Raji (cell line): ENCODE data around the gene MT1M.

Source experiments
- POLR2A ChIP-seq: IDR thresholded peaks from 2 replicates; pipeline ENCODE4 v1.6.1; 2011; ENCODE audit warnings: low read depth, low read length, control low read depth; ENCODE audit not compliant: insufficient read depth

Gene MT1M

DNA sequence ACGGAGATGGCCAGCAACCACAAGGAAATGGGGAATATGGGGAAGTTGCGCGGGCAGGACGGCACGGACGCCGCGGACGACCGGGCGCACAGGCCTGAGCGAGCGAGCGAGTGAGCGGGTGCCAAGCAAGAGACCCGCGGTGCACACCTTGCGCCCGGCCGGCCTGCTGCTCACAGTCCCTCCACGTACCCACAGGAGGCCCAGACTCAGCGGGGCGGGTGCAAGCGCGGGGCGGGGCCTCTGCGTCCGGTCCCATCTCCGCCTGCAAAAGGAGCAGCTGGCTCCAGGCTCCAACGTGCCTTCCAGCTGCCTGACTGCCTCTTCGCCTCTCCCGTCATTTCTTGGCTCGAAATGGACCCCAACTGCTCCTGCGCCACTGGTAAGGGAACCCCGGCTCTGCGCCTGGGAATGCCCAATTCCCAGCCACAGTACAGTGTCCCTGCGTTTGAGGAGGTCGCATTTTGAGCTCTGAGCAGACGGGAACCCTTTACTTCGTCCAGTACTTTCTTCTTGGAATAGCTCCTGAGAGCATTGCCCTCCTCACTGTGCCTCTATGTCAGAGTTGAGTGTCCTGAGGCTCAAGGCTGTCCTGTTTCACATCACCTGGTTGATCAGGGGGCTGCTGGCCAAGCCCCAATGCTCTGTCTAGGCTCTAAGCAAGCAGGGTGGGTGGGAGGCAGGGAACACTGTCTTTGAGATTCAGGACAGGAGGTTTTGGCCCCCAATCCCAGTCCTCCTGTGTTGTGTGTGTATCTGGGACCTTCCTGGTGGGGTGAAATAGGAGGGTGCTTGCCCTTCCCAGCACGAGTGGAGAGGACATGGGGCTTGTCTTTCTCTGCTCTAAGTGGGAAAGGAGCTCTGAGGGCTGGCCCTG is 15.0 kb upstream of the MT1M start:
- TF ChIP-seq POLR2A = no peak

- TF ChIP-seq POLR2A = no peak
These were observed 14.3 kb upstream of the MT1M start for GRCh38 chr16:56618138-56618537.

DNA sequence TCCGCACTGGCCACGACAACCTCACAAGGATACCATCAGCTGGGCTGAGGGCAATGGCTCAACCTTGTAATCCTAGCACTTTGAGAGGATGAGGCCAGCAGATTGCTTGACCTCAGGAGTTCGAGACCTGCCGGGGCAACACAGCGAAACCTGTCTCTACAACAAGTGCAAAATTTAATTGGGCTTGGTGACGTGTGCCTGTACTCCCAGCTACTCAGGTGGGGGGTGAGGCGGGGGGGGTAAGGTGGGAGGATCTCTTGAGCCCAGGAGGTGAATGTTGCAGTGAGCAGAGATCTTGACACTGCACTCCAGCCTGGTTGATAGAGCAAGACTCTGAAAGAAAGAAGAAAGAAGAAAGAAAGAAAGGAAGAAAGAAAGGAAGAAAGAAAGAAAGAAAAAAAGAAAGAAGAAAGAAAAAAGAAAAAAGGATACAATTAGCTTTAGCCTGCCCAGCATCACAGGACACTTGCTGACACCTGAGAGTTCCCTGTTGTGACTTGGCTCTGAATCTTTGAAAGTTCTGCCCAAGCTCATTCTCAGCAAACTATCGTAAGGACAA is 12.0 kb upstream of the MT1M start:
- no peak for TF ChIP-seq POLR2A

DNA sequence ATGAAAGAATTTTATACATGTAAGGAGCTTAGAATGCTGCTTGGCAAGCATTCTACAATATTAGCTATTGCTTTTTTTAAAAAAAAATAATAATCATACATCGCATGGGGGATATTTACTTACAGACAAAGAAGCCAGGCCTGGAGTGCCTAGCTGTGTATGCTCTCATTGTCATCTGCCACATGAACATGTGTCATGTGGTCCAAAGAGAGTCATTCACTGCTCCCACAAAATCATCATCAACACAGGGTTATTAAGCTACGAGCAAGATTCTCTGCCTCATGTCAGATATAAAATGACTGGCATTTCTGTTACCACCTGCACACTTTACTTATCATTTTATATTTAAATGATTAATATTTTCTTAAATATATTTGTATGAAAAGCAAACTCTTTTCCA is 8.8 kb upstream of the MT1M start:
- TF ChIP-seq POLR2A = no peak

DNA sequence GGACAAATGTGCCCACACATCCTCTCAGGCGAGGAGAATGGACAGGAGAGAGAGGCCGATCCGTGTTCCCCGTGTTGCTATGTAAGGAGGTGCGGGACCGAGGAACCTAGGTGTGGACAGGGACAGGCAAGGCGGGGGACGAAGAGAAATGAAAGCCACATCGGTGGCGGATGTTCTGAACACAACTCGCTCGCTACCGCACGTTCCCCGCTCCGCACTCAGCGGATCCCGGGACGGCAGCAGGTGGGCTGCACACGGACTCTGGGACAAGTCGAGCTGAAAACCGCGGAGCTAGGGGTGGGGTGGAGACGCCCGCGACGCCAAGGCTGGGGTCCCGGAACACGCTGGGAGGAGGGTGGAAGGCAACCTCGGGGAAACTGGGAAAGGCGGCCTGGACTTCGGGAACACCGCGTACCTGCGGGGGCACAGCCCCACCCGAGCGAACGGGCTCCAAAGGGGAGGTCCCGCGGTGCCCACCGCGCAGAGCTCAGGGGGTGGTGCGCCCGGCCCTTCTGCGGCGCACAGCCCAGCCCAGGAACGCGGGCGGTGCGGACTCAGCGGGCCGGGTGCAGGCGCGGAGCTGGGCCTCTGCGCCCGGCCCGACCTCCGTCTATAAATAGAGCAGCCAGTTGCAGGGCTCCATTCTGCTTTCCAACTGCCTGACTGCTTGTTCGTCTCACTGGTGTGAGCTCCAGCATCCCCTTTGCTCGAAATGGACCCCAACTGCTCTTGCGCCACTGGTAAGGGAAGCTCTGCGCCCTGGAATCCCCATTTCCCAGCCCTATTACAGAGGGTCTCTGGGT is 7.1 kb upstream of the MT1M start, which contains the start of gene MT1E:
MT1E (plus strand) TSS at position 642 of the 803 bp plus-strand sequence; CDS start at position 713, 71 bp downstream.
- TF ChIP-seq POLR2A = no peak

GRCh38 chr16:56625943-56626654 is 6.4 kb upstream of the MT1M start:
- no peak for TF ChIP-seq POLR2A

DNA sequence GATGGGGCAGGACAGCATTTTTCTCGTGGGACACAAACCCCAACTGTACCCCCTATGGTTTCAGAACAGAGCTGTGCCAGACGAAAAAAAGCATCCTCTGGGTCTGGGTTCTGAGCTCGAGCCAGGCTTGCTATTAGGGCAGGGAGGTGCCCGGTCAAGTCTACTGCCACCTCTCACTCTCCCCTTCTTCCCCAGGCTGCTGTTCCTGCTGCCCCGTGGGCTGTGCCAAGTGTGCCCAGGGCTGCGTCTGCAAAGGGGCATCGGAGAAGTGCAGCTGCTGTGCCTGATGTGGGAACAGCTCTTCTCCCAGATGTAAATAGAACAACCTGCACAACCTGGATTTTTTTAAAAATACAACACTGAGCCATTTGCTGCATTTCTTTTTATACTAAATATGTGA is 5.8 kb upstream of the MT1M start:
- TF ChIP-seq POLR2A = no peak

DNA sequence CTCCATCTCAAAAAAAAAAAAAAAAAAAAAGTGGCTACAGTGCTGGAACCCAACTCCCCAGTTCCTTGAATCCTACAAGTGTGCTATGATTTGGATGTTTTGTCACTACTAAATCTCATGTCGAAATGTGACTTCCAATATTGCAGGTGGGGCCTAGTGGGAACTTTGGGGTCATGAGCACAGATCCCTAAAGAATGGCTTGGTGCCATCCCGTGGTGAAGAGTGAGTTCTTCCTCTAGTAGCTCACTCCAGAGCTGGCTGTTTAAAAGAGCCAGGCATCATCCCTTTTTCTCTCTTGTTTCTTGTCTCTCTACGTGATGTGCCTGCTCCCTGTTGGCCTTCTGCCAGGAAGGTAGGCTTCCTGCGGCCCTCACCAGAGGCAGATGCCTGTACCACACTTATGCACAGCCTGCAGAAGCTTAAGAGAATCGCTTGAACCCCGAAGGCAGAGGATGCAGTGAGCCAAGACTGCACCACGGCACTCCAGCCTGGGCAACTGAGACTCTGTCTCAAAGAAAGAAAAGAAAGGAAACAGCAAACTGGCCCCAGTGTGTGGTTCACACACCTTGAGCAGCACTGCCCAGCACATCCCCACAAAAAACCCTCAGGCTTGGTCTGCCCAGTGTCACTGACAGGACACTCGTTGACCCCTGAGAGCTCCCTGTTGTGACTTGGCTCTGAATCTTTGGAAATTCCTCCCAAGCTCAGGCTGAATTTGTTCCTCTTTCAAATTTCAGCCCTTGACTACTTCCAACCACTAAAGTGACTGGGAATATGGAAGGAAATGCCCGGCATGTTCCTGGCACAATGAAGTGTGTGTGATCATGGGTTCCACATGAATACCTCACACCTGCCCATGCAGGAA is 3.7 kb upstream of the MT1M start:
- no peak for TF ChIP-seq POLR2A

DNA sequence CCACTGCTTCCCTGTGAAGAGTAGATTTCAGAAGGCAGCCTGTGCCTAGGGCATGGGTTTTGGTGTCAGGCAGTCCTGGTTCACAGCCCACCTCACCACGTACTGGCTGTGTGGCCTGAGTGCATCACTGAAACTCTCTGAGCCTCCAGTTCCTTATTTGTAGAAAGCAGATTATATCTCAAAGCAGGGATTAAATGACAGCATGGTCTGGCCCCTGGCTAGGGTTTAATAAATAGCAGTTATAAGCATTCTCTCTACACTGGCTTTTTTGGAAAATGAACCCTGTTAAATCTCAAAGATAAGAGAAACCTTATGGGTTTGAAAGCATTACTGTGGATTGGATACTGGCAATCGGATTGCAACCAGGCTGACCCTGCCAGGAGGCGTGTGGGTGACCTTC is 2.9 kb upstream of the MT1M start:
- TF ChIP-seq POLR2A = no peak

DNA sequence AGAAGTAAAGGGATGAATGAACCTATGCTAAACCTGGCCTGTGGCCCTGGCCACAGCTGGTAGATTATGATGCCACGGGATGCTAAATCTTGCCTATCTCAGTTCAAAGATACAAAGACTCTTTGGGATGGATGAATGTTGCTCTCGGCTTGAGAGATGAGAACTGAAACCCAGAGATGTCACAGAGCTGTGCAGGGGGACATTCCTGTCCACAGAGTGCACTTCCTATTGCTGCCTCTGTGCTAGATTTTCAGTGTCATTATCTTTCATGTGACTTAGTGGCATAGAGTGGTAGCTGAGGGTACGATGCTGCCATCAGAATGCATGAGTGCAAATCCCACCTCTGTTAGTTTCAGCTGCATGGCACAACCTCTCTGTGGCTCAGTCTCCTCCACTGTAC is 2.3 kb upstream of the MT1M start:
- TF ChIP-seq POLR2A = no peak

DNA sequence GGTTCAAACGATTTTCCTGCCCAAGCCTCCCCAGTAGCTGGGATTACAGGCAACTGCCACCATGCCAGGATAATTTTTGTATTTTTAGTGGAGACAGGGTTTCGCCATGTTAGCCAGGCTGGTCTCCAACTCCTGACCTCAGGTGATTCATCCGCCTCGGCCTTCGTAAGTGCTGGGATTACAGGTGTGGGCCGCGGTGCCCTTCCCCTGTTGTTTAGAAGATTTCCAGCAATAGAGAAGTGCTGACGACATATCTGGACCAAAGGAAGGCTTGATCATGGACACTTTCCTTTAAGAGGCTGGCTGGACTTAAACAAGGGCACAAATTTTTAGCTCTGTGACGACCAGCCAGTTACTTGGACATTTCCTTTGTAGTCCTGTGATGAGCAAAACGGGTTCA is 1.3 kb upstream of the MT1M start:
- no peak for TF ChIP-seq POLR2A

- TF ChIP-seq POLR2A = no peak
These were observed 665 bp upstream of the MT1M start for GRCh38 chr16:56631832-56632155.

DNA sequence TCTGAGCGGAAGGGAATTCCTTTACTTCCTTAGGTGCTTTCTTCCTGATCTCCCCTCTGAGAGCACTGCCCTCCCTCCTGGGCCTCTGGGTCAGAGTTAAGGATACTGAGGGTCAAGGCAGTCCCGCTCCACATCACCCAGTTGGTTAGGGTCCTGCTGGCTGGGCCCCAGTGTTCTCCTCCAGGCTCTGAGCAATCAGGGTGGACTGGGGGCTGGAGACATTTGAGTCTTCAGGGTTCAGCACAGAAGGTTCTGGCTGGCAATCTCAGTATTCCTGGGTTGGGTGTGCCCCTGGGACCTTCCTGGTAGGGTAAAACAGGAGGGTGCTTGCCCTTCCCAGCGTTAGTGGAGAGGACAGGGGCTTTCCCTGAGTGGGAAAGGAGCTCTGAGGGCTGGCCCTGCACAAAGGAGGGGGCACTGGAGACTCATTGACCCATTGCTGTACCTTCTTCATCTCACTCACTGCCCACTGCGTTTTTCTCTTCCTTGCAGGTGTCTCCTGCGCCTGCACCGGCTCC is 448 bp downstream of the MT1M start:
- TF ChIP-seq POLR2A = no peak

DNA sequence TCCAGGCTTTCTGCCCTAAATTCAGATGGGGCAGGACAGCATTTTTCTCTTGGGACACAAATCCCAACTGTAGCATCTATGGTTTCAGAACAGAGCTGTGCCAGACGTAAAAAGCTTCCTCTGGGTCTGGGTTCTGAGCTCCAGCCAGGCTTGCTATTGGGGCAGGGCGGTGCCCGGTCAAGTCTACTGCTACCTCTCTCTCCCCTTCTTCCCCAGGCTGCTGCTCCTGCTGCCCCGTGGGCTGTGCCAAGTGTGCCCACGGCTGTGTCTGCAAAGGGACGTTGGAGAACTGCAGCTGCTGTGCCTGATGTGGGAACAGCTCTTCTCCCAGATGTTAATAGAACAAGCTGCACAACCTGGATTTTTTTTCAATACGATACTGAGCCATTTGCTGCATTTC is 1.1 kb downstream of the MT1M start:
- no peak for TF ChIP-seq POLR2A
